Adrenal gland (tissue), 12 donors: ENCODE data around the gene PNLDC1. TPM values are rescaled to one million over a fixed set of nuclear protein-coding genes. Genes with fewer than 3 reads are reported as not detected.

ENCODE experiments used
- DNase-seq, 7 donors: peaks; one replicate each; pipeline ENCODE4 v3.0.0-alpha.2; 2019 to 2020
- H3K27ac ChIP-seq, 5 donors: fragments of 200-600 bp; sonication (generic) in 4 of 5; 1 replicate in 3 of 5; 2 replicates in 2 of 5; pipeline versions ENCODE4 v1.5.1 to v1.8.0; 2016 to 2020; ENCODE audit warnings: mild to moderate bottlenecking in 1 of 5
- H3K27me3 ChIP-seq: fragments of 200-600 bp; 2 replicates; pipeline ENCODE4 v1.8.0; 2021
- H3K36me3 ChIP-seq, 2 donors: fragments of 200-600 bp; replicated peaks in 1 of 2; 1 replicate in 1 of 2; 2 replicates in 1 of 2; pipeline versions ENCODE4 v1.5.1 to v1.8.0; 2018 to 2022
- H3K4me1 ChIP-seq, 2 donors: fragments of 200-600 bp; replicated peaks in 1 of 2; 1 replicate in 1 of 2; 2 replicates in 1 of 2; pipeline versions ENCODE4 v1.5.1 to v1.8.0; 2018 to 2021
- H3K4me3 ChIP-seq, 4 donors: fragments of 200-600 bp; sonication (generic) in 3 of 4; one replicate each; pipeline ENCODE4 v1.5.1; 2016 to 2018
- H3K9me3 ChIP-seq, 3 donors: fragments of 200-600 bp; sonication (generic) in 1 of 3; replicated peaks in 1 of 3; 1 replicate in 2 of 3; 2 replicates in 1 of 3; pipeline versions ENCODE4 v1.5.1 to v1.8.0; 2016 to 2021
- POLR2A ChIP-seq, 2 donors: fragments of 450-650 bp; IDR thresholded peaks; one replicate each; pipeline ENCODE4 v1.6.1; 2017; ENCODE audit warnings: antibody characterized with exemption in 2 of 2, mild to moderate bottlenecking in 2 of 2, moderate library complexity in 1 of 2
- WGBS, 4 donors: extraction: QIAGEN DNeasy Blood & Tissue Kit in 2 of 4; methylation state at CpG; one replicate each; pipeline versions ENCODE4 v1.1.5 to v1.1.7; 2013 to 2017; 5-methylcytosine and 5-hydroxymethylcytosine counted together
- intact Hi-C, 2 donors: fragments of 100-400 bp; cut with DNase I; formaldehyde crosslinking; loops; one replicate each; pipeline versions ENCODE4 v1.14.1 to v1.15.0; 2022 to 2023
- polyA plus RNA-seq, 3 donors: library from polyadenylated mRNA; stranded (reverse); fragments of 200-250 nt in 2 of 3; fragments of 350-450 nt in 1 of 3; fragmentation: Illumina TruSeq in 1 of 3; extraction: RNeasy Lipid Tissue Mini Kit (QIAGEN cat#74804) in 1 of 3; gene quantifications; one replicate each; pipeline ENCODE4 v1.2.3, GENCODE V29; 2013 to 2014
- total RNA-seq, 9 donors: library from RNA; depleted of rRNA in 4 of 9; stranded (reverse); fragments of >200 nt in 4 of 9; fragments of 120-200 nt in 1 of 9; fragmentation: NEBNext Ultra II Directional in 1 of 9; extraction: Animal tissue kit (Norgen Biotek cat#: 25700) in 1 of 9; gene quantifications; one replicate each; pipeline versions ENCODE4 v1.1.0 to v1.2.4, GENCODE V29; 2013 to 2023
- TF ChIP-seq, protein P1 (sequence below), 6 experiments: fragments of 450-650 bp in 4 of 6; fragments of 200-600 bp in 2 of 6; sonication (generic) in 1 of 6; IDR thresholded peaks; 1 replicate in 5 of 6; 2 replicates in 1 of 6; pipeline versions ENCODE4 v1.5.1 to v1.8.0; 2016 to 2021; ENCODE audit warnings: antibody characterized with exemption in 6 of 6, mild to moderate bottlenecking in 2 of 6, moderate library complexity in 1 of 6
- donor health status: healthy with polysubstance abuse.
- donor health status: Bipolar disorder and iron deficiency.
- donor health status: DM: yes; HTN: yes; CAD: no.
- donor health status: DM: no; HTN: no; CAD: no.
- donor health status: DM: no; HTN: no; CAD: no.
- donor health status: DM: yes; HTN: yes; CAD: no.

PNLDC1 gene
- total and polyA plus RNA-seq, 12 donors: 0.07 to 2.9 (median 0.39) TPM; not detected in 7

- no peak overlapping the region for H3K4me3 ChIP-seq
- intact Hi-C loops: loop anchor here in 1 of 2 donors (10.0 kb wide), 1 partner anchor 65 kb away; the partner anchor contains the start of gene SOD2
- 58 to 84% (median 71%) methylated on average over 2 of the region's 2 CpGs for whole genome bisulfite sequencing, 4 donors
- peaks cover 6 to 21% of the 10 kb centered on the region in 2 donors for H3K4me1 ChIP-seq
- no peak for DNase-seq
- TF ChIP-seq, protein P1, sequence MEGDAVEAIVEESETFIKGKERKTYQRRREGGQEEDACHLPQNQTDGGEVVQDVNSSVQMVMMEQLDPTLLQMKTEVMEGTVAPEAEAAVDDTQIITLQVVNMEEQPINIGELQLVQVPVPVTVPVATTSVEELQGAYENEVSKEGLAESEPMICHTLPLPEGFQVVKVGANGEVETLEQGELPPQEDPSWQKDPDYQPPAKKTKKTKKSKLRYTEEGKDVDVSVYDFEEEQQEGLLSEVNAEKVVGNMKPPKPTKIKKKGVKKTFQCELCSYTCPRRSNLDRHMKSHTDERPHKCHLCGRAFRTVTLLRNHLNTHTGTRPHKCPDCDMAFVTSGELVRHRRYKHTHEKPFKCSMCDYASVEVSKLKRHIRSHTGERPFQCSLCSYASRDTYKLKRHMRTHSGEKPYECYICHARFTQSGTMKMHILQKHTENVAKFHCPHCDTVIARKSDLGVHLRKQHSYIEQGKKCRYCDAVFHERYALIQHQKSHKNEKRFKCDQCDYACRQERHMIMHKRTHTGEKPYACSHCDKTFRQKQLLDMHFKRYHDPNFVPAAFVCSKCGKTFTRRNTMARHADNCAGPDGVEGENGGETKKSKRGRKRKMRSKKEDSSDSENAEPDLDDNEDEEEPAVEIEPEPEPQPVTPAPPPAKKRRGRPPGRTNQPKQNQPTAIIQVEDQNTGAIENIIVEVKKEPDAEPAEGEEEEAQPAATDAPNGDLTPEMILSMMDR (IDR thresholded peaks at IDR 0.05): no peak
- no peak overlapping the region for H3K27ac ChIP-seq
- H3K27me3 ChIP-seq: no peaks in the 10 kb centered on the region
- H3K9me3 ChIP-seq: no peaks in the 10 kb centered on the region
- H3K36me3 ChIP-seq: peaks cover 0 to 43% of the 10 kb centered on the region in 2 donors
These were observed 40.4 kb upstream of the PNLDC1 start for GRCh38 chr6:159759645-159760044.

DNA sequence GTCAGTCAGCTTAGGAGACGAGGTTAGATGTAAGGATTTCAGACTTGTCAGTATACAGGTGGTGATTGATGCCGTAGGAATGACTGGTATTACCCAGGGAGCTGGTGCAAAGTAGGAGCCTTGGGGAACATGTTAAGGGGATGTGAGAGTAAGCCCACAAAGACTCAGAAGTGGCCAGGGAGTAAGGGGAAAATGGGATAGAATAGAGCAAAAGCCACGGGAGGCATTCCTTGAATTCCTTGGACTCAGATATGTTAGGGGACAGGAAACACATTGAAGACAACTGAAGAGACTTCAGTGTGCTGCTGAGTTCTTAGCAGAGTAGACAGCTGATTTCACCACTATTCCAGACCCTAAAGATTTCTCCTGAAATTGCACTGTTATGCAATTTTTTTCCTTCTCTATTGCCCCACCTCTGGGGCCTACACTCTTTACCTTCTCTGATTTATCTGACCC lies 39.4 kb upstream of the PNLDC1 start:
- peak overlapping the region in 4 of 5 donors; percentile 99 to 100 (median 99) for H3K27ac ChIP-seq
- no peaks in the 10 kb centered on the region for H3K27me3 ChIP-seq
- TF ChIP-seq POLR2A (IDR thresholded peaks at IDR 0.05): no peak
- TF ChIP-seq, protein P1 (IDR thresholded peaks at IDR 0.05): no peak
- no peak for DNase-seq
- H3K36me3 ChIP-seq: peaks cover 0 to 33% of the 10 kb centered on the region in 2 donors
- no peaks in the 10 kb centered on the region for H3K9me3 ChIP-seq
- WGBS, 4 donors: 59 to 66% (median 60%) methylated on average over 3 of the region's 3 CpGs
- peak overlapping the region in 1 of 4 donors; percentile 91 for H3K4me3 ChIP-seq
- intact Hi-C loops: loop anchor here in 1 of 2 donors (10.0 kb wide), 1 partner anchor 66 kb away; the partner anchor contains the start of gene SOD2
- H3K4me1 ChIP-seq: peaks cover 6 to 24% of the 10 kb centered on the region in 2 donors

DNA sequence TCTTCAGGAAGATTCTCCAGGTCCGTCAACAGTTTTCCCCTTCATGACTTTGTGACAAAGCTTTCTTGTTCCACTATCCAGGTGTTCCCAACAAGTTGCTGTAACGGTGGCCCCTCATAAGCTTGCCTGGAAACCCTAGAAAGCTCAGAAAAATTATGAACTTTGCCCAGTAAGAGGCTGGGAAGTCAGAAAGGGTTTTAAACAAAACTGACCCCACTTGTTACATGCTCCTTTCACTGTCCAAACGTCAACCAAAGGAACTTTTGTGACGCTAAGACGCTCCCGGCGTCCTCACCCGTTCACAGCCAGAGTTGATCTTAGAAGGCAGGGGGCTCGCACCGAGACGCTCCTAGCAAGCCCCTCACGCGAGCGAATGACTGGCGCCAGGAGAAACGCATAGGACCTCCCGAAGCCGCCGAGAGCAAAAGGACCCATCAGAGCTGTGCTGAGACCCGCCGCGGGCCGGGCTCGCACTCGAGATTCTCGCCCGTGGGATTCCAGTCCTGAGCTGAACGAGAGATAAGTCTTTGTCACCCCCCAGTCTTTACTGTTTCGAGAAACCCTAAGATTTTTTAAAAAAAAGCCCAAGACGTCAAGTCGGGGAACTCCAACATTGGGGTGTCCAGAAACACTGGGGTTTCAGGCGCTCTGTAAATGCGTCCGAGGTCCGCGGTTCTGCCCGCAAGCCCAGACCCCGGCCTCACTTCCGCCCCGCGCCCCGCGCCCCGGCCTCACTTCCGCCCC lies 38.8 kb upstream of the PNLDC1 start:
- intact Hi-C loops: loop anchor here in 1 of 2 donors (10.0 kb wide), 1 partner anchor 66 kb away; the partner anchor contains the start of gene SOD2
- H3K9me3 ChIP-seq: no peaks in the 10 kb centered on the region
- peaks cover 0 to 28% of the 10 kb centered on the region in 2 donors for H3K36me3 ChIP-seq
- peak overlapping the region; percentile 99 to 100 (median 99) for H3K27ac ChIP-seq
- H3K27me3 ChIP-seq: no peaks in the 10 kb centered on the region
- peak overlapping the region in 2 of 4 donors; percentile 87 to 91 for H3K4me3 ChIP-seq
- DNase-seq: peak in 6 of 7 donors; percentile 27 to 69 (median 41)
- 4 to 9% (median 6%) methylated on average over 18 to 45 of the region's 45 CpGs for WGBS, 4 donors
- TF ChIP-seq, protein P1 (IDR thresholded peaks at IDR 0.05): no peak
- TF ChIP-seq POLR2A (IDR thresholded peaks at IDR 0.05): no peak
- H3K4me1 ChIP-seq: peaks cover 6 to 24% of the 10 kb centered on the region in 2 donors

GRCh38 chr6:159761873-159762680 lies 38.0 kb upstream of the PNLDC1 start, which contains the start of gene ACAT2:
Gene ACAT2, plus strand, starts transcription at chr6:159762045. Its CDS starts 43 bp downstream, at chr6:159762088.
- Histone ChIP-seq H3K4me1 (peaks cover 6 to 24% of the 10 kb centered on the region in 2 donors), H3K27me3 (no peaks in the 10 kb centered on the region), H3K27ac (peak within 1 kb of the TSS; percentile 99 to 100 (median 99)), H3K9me3 (no peaks in the 10 kb centered on the region), H3K4me3 (peak within 1 kb of the TSS; percentile 30 to 91 (median 74)), H3K36me3 (peaks cover 0 to 26% of the 10 kb centered on the region in 2 donors)
- DNase-seq: peak; percentile 95 to 98 (median 97)
- TF ChIP-seq POLR2A (IDR thresholded peaks at IDR 0.05): peak in 1 of 2 donors; percentile 70
- TF ChIP-seq, protein P1 (IDR thresholded peaks at IDR 0.05): peak in 4 of 6 experiments; percentile 9 to 48 (median 34)
- WGBS, 4 donors: 0% methylated on average over 2 to 76 of the region's 76 CpGs
- intact Hi-C loops: loop anchor here in 1 of 2 donors (10.0 kb wide), 1 partner anchor 67 kb away; the partner anchor contains the start of gene SOD2
